GM12878 (cell line): ENCODE results near the gene DCUN1D3. TPM values are rescaled to one million over a fixed set of nuclear protein-coding genes. Genes with fewer than 3 reads are reported as not detected.

Experiments
- CBX5 ChIP-seq: sonication (generic); IDR thresholded peaks from 2 replicates; pipeline ENCODE4 v1.6.1; 2016; ENCODE audit warnings: low read depth, moderate library complexity, mild to moderate bottlenecking, inconsistent platforms
- CEBPB ChIP-seq, 2 experiments: fragments of 150-350 bp in 1 of 2; IDR thresholded peaks; 2 replicates each; pipeline ENCODE4 v1.6.1; 2012 to 2014; ENCODE audit warnings: low read depth in 2 of 2, low read length in 2 of 2, borderline replicate concordance in 1 of 2, inconsistent platforms in 1 of 2
- IKZF2 ChIP-seq, 2 experiments: fragments of 450-650 bp; IDR thresholded peaks; 2 replicates each; pipeline ENCODE4 v1.6.1; 2017; ENCODE audit warnings: mild to moderate bottlenecking in 2 of 2, moderate library complexity in 2 of 2
- JUNB ChIP-seq: IDR thresholded peaks from 2 replicates; pipeline ENCODE4 v1.6.1; 2016; ENCODE audit warnings: antibody characterized with exemption, mild to moderate bottlenecking
- JUND ChIP-seq: IDR thresholded peaks from 2 replicates; pipeline ENCODE4 v1.6.1; 2012; ENCODE audit warnings: low read depth, mild to moderate bottlenecking, low read length, improper control_type of control experiment, moderate library complexity
- MYB ChIP-seq: fragments of 150-350 bp; IDR thresholded peaks from 2 replicates; pipeline ENCODE4 v1.6.1; 2014; ENCODE audit warnings: mild to moderate bottlenecking, low read depth, low read length, borderline replicate concordance
- NFIC ChIP-seq: IDR thresholded peaks from 2 replicates; pipeline ENCODE4 v1.6.1; 2012; ENCODE audit warnings: low read depth, mild to moderate bottlenecking, inconsistent platforms, low read length, moderate library complexity
- NR2C2 ChIP-seq: IDR thresholded peaks from 2 replicates; pipeline ENCODE4 v1.6.1; 2011; ENCODE audit warnings: borderline replicate concordance, low read depth; ENCODE audit not compliant: control insufficient read depth, insufficient read length
- RB1 ChIP-seq: fragments of 450-650 bp; formaldehyde crosslinking; IDR thresholded peaks from 2 replicates; pipeline ENCODE4 v1.6.1; 2017; ENCODE audit warnings: mild to moderate bottlenecking, borderline replicate concordance
- SMARCA5 ChIP-seq: fragments of 450-650 bp; IDR thresholded peaks from 2 replicates; pipeline ENCODE4 v1.6.1; 2017; ENCODE audit warnings: mild to moderate bottlenecking
- ZNF217 ChIP-seq: fragments of 450-650 bp; IDR thresholded peaks from 2 replicates; pipeline ENCODE4 v1.6.1; 2017; ENCODE audit warnings: antibody characterized with exemption, mild to moderate bottlenecking
- polyA plus RNA-seq, 11 experiments: library from polyadenylated mRNA; depleted of rRNA in 4 of 11; unstranded in 6 of 11; stranded (reverse) in 5 of 11; fragments of >200 nt; fragmentation: Nextera tagmentation in 4 of 11; fragmentation: Illumina TruSeq in 1 of 11; extraction: Ambion mirVana in 4 of 11; extraction: Trizol in 1 of 11; gene quantifications; 1 replicate in 1 of 11; 2 replicates in 10 of 11; pipeline versions ENCODE4 v1.2.1 to v1.2.3, GENCODE V29; 2011 to 2016; ENCODE audit warnings: inconsistent platforms in 2 of 11, missing spikeins in 2 of 11, low read depth in 1 of 11
- total RNA-seq, 4 experiments: library from RNA; depleted of rRNA in 3 of 4; stranded (reverse); fragments of >200 nt in 3 of 4; fragmentation: Illumina TruSeq in 1 of 4; extraction: Trizol in 1 of 4; gene quantifications; 2 replicates each; pipeline versions ENCODE4 v1.2.1 to v1.2.3, GENCODE V29; 2013 to 2021
- TF ChIP-seq, protein P1 (sequence below): fragments of 450-650 bp; IDR thresholded peaks from 2 replicates; pipeline ENCODE4 v1.6.1; 2016; ENCODE audit warnings: mild to moderate bottlenecking, moderate library complexity, borderline replicate concordance
- TF ChIP-seq, protein P2 (sequence below): IDR thresholded peaks from 2 replicates; pipeline ENCODE4 v1.6.1; 2011; ENCODE audit warnings: borderline replicate concordance, low read depth, mild to moderate bottlenecking, moderate library complexity, mixed read lengths, low read length; ENCODE audit not compliant: insufficient read depth; ENCODE audit errors: extremely low read length
- TF ChIP-seq, protein P3 (sequence below): fragments of 450-650 bp; IDR thresholded peaks from 2 replicates; pipeline ENCODE4 v1.6.1; 2017; ENCODE audit warnings: low read depth, mild to moderate bottlenecking, moderate library complexity
- TF ChIP-seq, protein P4 (sequence below): fragments of 450-650 bp; IDR thresholded peaks from 2 replicates; pipeline ENCODE4 v1.6.1; 2017; ENCODE audit warnings: antibody characterized with exemption, mild to moderate bottlenecking, moderate library complexity
- TF ChIP-seq, protein P5 (sequence below): fragments of 450-650 bp; IDR thresholded peaks from 2 replicates; pipeline ENCODE4 v1.6.1; 2017; ENCODE audit warnings: mild to moderate bottlenecking

Gene DCUN1D3
- total and polyA plus RNA-seq, 10 of the 15 experiments (the other 5 are each of a cell fraction or from before 2014, with no cell fraction given), result 0.47 to 4.5 (median 1.9) TPM

DNA sequence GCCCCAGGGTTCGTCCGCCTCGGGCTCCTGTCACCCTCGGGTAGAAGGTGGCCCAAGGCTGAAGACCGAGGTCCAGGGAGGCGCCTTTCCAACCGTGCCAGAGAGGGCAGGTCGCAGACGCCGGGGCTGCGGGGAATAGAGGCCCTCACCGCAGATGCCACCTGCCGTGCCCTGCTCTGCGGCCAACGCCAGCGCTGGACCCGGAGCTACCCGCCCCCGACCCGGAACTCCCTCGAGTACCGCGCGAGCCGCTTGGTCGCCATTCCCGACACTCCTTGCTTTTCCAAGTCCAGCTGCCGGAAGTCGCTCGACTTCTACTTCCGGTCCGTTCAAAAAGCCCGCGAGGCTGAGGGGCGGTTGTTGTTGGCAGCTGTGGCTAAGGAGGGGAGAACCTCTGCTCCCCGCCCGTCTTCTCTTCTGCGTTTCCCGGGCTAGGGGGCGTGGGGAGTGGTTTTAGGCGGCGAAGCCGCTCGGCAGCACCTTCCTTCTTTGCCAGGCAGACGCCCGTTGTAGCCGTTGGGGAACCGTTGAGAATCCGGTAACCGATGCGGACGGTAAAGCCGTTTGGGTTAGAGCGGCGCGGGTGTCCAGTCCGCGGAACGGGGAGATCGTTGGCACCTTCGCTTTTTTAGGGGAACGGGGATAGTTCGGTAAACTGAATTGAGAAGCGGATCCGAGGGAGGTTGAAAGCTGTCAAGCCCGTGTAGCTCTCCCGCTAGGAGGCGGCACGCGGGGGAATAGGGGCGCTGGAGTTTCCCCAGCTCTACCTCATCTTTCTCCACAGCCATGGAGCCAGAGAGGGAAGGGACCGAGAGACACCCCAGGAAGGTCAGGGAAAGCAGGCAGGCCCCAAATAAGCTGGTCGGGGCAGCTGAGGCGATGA, 93.7 kb downstream of the DCUN1D3 start, which contains the start of the genes ERI2 and REXO5 (continued):
- TF ChIP-seq, protein P1, sequence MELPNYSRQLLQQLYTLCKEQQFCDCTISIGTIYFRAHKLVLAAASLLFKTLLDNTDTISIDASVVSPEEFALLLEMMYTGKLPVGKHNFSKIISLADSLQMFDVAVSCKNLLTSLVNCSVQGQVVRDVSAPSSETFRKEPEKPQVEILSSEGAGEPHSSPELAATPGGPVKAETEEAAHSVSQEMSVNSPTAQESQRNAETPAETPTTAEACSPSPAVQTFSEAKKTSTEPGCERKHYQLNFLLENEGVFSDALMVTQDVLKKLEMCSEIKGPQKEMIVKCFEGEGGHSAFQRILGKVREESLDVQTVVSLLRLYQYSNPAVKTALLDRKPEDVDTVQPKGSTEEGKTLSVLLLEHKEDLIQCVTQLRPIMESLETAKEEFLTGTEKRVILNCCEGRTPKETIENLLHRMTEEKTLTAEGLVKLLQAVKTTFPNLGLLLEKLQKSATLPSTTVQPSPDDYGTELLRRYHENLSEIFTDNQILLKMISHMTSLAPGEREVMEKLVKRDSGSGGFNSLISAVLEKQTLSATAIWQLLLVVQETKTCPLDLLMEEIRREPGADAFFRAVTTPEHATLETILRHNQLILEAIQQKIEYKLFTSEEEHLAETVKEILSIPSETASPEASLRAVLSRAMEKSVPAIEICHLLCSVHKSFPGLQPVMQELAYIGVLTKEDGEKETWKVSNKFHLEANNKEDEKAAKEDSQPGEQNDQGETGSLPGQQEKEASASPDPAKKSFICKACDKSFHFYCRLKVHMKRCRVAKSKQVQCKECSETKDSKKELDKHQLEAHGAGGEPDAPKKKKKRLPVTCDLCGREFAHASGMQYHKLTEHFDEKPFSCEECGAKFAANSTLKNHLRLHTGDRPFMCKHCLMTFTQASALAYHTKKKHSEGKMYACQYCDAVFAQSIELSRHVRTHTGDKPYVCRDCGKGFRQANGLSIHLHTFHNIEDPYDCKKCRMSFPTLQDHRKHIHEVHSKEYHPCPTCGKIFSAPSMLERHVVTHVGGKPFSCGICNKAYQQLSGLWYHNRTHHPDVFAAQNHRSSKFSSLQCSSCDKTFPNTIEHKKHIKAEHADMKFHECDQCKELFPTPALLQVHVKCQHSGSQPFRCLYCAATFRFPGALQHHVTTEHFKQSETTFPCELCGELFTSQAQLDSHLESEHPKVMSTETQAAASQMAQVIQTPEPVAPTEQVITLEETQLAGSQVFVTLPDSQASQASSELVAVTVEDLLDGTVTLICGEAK, result peak; percentile 96
- peak; percentile 49; the same call in 1 of the 2 replicates for TF ChIP-seq SMARCA5
- TF ChIP-seq, protein P2, sequence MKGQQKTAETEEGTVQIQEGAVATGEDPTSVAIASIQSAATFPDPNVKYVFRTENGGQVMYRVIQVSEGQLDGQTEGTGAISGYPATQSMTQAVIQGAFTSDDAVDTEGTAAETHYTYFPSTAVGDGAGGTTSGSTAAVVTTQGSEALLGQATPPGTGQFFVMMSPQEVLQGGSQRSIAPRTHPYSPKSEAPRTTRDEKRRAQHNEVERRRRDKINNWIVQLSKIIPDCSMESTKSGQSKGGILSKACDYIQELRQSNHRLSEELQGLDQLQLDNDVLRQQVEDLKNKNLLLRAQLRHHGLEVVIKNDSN, result no peak
- no peak for TF ChIP-seq CBX5
- no peak for TF ChIP-seq NFIC
- TF ChIP-seq CEBPB (IDR thresholded peaks at IDR 0.05; ENCODE audit: borderline replicate concordance in 1 of 2, low read depth in 2 of 2, low read length in 2 of 2), result no peak
- TF ChIP-seq NR2C2, result no peak
- peak; percentile 49; the same call in 1 of the 2 replicates for TF ChIP-seq ZNF217
- TF ChIP-seq, protein P3, sequence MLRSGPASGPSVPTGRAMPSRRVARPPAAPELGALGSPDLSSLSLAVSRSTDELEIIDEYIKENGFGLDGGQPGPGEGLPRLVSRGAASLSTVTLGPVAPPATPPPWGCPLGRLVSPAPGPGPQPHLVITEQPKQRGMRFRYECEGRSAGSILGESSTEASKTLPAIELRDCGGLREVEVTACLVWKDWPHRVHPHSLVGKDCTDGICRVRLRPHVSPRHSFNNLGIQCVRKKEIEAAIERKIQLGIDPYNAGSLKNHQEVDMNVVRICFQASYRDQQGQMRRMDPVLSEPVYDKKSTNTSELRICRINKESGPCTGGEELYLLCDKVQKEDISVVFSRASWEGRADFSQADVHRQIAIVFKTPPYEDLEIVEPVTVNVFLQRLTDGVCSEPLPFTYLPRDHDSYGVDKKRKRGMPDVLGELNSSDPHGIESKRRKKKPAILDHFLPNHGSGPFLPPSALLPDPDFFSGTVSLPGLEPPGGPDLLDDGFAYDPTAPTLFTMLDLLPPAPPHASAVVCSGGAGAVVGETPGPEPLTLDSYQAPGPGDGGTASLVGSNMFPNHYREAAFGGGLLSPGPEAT, result peak; percentile 74
- TF ChIP-seq MYB, result peak; percentile 86; the same call in 1 of the 2 replicates
- TF ChIP-seq IKZF2 (IDR thresholded peaks at IDR 0.05), result peak; percentile 82 to 91
- peak; percentile 17; the same call in 1 of the 2 replicates for TF ChIP-seq RB1
- TF ChIP-seq, protein P4, sequence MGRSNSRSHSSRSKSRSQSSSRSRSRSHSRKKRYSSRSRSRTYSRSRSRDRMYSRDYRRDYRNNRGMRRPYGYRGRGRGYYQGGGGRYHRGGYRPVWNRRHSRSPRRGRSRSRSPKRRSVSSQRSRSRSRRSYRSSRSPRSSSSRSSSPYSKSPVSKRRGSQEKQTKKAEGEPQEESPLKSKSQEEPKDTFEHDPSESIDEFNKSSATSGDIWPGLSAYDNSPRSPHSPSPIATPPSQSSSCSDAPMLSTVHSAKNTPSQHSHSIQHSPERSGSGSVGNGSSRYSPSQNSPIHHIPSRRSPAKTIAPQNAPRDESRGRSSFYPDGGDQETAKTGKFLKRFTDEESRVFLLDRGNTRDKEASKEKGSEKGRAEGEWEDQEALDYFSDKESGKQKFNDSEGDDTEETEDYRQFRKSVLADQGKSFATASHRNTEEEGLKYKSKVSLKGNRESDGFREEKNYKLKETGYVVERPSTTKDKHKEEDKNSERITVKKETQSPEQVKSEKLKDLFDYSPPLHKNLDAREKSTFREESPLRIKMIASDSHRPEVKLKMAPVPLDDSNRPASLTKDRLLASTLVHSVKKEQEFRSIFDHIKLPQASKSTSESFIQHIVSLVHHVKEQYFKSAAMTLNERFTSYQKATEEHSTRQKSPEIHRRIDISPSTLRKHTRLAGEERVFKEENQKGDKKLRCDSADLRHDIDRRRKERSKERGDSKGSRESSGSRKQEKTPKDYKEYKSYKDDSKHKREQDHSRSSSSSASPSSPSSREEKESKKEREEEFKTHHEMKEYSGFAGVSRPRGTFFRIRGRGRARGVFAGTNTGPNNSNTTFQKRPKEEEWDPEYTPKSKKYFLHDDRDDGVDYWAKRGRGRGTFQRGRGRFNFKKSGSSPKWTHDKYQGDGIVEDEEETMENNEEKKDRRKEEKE, result no peak
- TF ChIP-seq, protein P5, sequence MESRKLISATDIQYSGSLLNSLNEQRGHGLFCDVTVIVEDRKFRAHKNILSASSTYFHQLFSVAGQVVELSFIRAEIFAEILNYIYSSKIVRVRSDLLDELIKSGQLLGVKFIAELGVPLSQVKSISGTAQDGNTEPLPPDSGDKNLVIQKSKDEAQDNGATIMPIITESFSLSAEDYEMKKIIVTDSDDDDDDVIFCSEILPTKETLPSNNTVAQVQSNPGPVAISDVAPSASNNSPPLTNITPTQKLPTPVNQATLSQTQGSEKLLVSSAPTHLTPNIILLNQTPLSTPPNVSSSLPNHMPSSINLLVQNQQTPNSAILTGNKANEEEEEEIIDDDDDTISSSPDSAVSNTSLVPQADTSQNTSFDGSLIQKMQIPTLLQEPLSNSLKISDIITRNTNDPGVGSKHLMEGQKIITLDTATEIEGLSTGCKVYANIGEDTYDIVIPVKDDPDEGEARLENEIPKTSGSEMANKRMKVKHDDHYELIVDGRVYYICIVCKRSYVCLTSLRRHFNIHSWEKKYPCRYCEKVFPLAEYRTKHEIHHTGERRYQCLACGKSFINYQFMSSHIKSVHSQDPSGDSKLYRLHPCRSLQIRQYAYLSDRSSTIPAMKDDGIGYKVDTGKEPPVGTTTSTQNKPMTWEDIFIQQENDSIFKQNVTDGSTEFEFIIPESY, result no peak
- no peak for TF ChIP-seq JUND
- no peak for TF ChIP-seq JUNB
